C4-2B (cell line): ENCODE results near the gene NR3C2.

Source experiments
- ZFX ChIP-seq: fragments of 450-650 bp; IDR thresholded peaks from 2 replicates; pipeline ENCODE4 v1.6.1; 2017
- TF ChIP-seq, protein P1 (sequence below): fragments of 450-650 bp; conservative IDR thresholded peaks from 2 replicates; pipeline ENCODE4 v1.5.1; 2017; ENCODE audit warnings: mild to moderate bottlenecking

- no peak for TF ChIP-seq ZFX
- TF ChIP-seq, protein P1, sequence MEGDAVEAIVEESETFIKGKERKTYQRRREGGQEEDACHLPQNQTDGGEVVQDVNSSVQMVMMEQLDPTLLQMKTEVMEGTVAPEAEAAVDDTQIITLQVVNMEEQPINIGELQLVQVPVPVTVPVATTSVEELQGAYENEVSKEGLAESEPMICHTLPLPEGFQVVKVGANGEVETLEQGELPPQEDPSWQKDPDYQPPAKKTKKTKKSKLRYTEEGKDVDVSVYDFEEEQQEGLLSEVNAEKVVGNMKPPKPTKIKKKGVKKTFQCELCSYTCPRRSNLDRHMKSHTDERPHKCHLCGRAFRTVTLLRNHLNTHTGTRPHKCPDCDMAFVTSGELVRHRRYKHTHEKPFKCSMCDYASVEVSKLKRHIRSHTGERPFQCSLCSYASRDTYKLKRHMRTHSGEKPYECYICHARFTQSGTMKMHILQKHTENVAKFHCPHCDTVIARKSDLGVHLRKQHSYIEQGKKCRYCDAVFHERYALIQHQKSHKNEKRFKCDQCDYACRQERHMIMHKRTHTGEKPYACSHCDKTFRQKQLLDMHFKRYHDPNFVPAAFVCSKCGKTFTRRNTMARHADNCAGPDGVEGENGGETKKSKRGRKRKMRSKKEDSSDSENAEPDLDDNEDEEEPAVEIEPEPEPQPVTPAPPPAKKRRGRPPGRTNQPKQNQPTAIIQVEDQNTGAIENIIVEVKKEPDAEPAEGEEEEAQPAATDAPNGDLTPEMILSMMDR, result no peak
These were observed 13.0 kb downstream of the NR3C2 start for GRCh38 chr4:148429206-148429605.
